Measurements from ENCODE around the gene SPATA2. TPM values are rescaled to one million over a fixed set of nuclear protein-coding genes. Genes with fewer than 3 reads are reported as not detected.

SPATA2 gene
- total RNA-seq, 4 donors from 2014 or later = 4.0 to 6.7 (median 5.5) TPM

- Histone ChIP-seq H3K36me3 (peaks cover 78 to 97% (median 95%) of the 10 kb centered on the region in 4 donors), H3K4me3 (no peak overlapping the region), H3K27me3 (no peaks in the 10 kb centered on the region), H3K4me1 (peaks cover 0 to 17% (median 7%) of the 10 kb centered on the region in 4 donors), H3K9me3 (no peaks in the 10 kb centered on the region), H3K27ac (replicated peaks in 1 of 4) (no peak overlapping the region)
- intact Hi-C loops (cut with DNase I) = no loop called here
- DNase-seq (ENCODE audit: extremely low spot score) = no peak
- TF ChIP-seq EP300 (IDR thresholded peaks at IDR 0.05) (no peak), POLR2AphosphoS5 (IDR thresholded peaks at IDR 0.05) (no peak), POLR2A (IDR thresholded peaks at IDR 0.05; ENCODE audit: low read depth) (no peak)
- TF ChIP-seq, protein P1, sequence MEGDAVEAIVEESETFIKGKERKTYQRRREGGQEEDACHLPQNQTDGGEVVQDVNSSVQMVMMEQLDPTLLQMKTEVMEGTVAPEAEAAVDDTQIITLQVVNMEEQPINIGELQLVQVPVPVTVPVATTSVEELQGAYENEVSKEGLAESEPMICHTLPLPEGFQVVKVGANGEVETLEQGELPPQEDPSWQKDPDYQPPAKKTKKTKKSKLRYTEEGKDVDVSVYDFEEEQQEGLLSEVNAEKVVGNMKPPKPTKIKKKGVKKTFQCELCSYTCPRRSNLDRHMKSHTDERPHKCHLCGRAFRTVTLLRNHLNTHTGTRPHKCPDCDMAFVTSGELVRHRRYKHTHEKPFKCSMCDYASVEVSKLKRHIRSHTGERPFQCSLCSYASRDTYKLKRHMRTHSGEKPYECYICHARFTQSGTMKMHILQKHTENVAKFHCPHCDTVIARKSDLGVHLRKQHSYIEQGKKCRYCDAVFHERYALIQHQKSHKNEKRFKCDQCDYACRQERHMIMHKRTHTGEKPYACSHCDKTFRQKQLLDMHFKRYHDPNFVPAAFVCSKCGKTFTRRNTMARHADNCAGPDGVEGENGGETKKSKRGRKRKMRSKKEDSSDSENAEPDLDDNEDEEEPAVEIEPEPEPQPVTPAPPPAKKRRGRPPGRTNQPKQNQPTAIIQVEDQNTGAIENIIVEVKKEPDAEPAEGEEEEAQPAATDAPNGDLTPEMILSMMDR (IDR thresholded peaks at IDR 0.05) = no peak
- 88% methylated on average over 11 of the region's 11 CpGs for WGBS
Observed at GRCh38 chr20:49948809-49949507, 33.6 kb upstream of the SPATA2 start.

DNA sequence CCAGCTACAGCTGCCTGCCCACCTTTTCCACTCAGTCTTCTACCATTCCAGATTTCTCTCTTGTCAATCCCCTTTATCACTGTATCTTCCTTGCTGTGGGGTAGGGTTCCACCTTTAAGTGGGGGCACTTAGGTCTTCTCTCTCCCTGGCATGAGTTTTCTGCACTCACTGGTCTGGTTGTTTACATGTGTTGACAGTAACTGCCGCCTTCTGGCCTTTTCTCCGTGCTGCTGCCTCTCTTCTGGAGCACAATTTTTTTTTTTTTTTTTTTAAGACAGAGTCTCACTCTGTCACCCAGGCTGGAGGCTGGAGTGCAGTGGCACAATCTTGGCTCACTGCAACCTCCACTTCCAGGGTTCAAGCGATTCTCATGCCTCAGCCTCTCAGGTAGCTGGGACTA lies 32.8 kb upstream of the SPATA2 start:
- Histone ChIP-seq H3K27ac (replicated peaks in 1 of 4) (no peak overlapping the region), H3K27me3 (no peaks in the 10 kb centered on the region), H3K9me3 (no peaks in the 10 kb centered on the region), H3K36me3 (peaks cover 70 to 95% (median 92%) of the 10 kb centered on the region in 4 donors), H3K4me1 (peaks cover 0 to 17% (median 9%) of the 10 kb centered on the region in 4 donors), H3K4me3 (no peak overlapping the region)
- TF ChIP-seq POLR2A (IDR thresholded peaks at IDR 0.05; ENCODE audit: low read depth) (no peak), EP300 (IDR thresholded peaks at IDR 0.05) (no peak), POLR2AphosphoS5 (IDR thresholded peaks at IDR 0.05) (no peak)
- TF ChIP-seq, protein P1 (IDR thresholded peaks at IDR 0.05) = no peak
- intact Hi-C loops (cut with DNase I) = no loop called here
- WGBS = 74% methylated on average over 3 of the region's 3 CpGs
- DNase-seq (ENCODE audit: extremely low spot score) = no peak

GRCh38 chr20:49945701-49946477 lies 30.6 kb upstream of the SPATA2 start:
- DNase-seq (ENCODE audit: extremely low spot score) = no peak
- Histone ChIP-seq H3K27me3 (no peaks in the 10 kb centered on the region), H3K27ac (replicated peaks in 1 of 4) (no peak overlapping the region), H3K9me3 (no peaks in the 10 kb centered on the region), H3K36me3 (peaks cover 48 to 95% (median 89%) of the 10 kb centered on the region in 4 donors), H3K4me1 (peaks cover 9 to 34% (median 17%) of the 10 kb centered on the region in 4 donors), H3K4me3 (no peak overlapping the region)
- no peak for TF ChIP-seq POLR2A (IDR thresholded peaks at IDR 0.05; ENCODE audit: low read depth)
- no peak for TF ChIP-seq EP300 (IDR thresholded peaks at IDR 0.05)
- WGBS = 92% methylated on average over 10 of the region's 10 CpGs
- intact Hi-C loops (cut with DNase I) = no loop called here

- no peak for DNase-seq (ENCODE audit: extremely low spot score)
- Histone ChIP-seq H3K4me3 (no peak overlapping the region), H3K27me3 (no peaks in the 10 kb centered on the region), H3K9me3 (no peaks in the 10 kb centered on the region), H3K27ac (replicated peaks in 1 of 4) (no peak overlapping the region), H3K36me3 (peaks cover 42 to 94% (median 87%) of the 10 kb centered on the region in 4 donors), H3K4me1 (peaks cover 11 to 39% (median 20%) of the 10 kb centered on the region in 4 donors)
- no peak for TF ChIP-seq POLR2A (IDR thresholded peaks at IDR 0.05; ENCODE audit: low read depth)
- TF ChIP-seq, protein P1 (IDR thresholded peaks at IDR 0.05) = no peak
- TF ChIP-seq EP300 (IDR thresholded peaks at IDR 0.05) = no peak
- TF ChIP-seq POLR2AphosphoS5 (IDR thresholded peaks at IDR 0.05) = no peak
- intact Hi-C loops (cut with DNase I) = no loop called here
- 97% methylated on average over 3 of the region's 3 CpGs for WGBS
Observed at GRCh38 chr20:49945306-49945700, 30.0 kb upstream of the SPATA2 start.

- Histone ChIP-seq H3K36me3 (peaks cover 19 to 80% (median 66%) of the 10 kb centered on the region in 4 donors), H3K9me3 (no peaks in the 10 kb centered on the region), H3K4me1 (peaks cover 29 to 63% (median 41%) of the 10 kb centered on the region in 4 donors), H3K27me3 (no peaks in the 10 kb centered on the region), H3K4me3 (no peak overlapping the region), H3K27ac (replicated peaks in 1 of 4) (no peak overlapping the region)
- intact Hi-C loops (cut with DNase I) = no loop called here
- no peak for DNase-seq (ENCODE audit: extremely low spot score)
- 95% methylated on average over 3 of the region's 3 CpGs for WGBS
- TF ChIP-seq POLR2AphosphoS5 (IDR thresholded peaks at IDR 0.05) (no peak), POLR2A (IDR thresholded peaks at IDR 0.05; ENCODE audit: low read depth) (no peak)
- TF ChIP-seq, protein P1 (IDR thresholded peaks at IDR 0.05) = no peak
Observed at GRCh38 chr20:49942942-49943341, 27.6 kb upstream of the SPATA2 start.
